NT2/D1 (cell line): ENCODE data around the gene UGCG.

Experiments
- SUZ12 ChIP-seq: IDR thresholded peaks from 2 replicates; pipeline ENCODE4 v1.6.1; 2011; ENCODE audit not compliant: insufficient read length, insufficient read depth; ENCODE audit errors: extremely low read depth
- YY1 ChIP-seq: IDR thresholded peaks from 2 replicates; pipeline ENCODE4 v1.6.1; 2011; ENCODE audit not compliant: insufficient read length, insufficient read depth
- ZNF274 ChIP-seq: IDR thresholded peaks from 2 replicates; pipeline ENCODE4 v1.6.1; 2011; ENCODE audit warnings: mild to moderate bottlenecking, low read depth, low read length

- TF ChIP-seq YY1 (no peak), SUZ12 (no peak), ZNF274 (no peak)
Observed at GRCh38 chr9:111915425-111915758, 18.8 kb downstream of the UGCG start.
